ENCODE results near the gene ADAMTS13. TPM values are rescaled to one million over a fixed set of nuclear protein-coding genes. Genes with fewer than 3 reads are reported as not detected.

ADAMTS13 gene
- total RNA-seq, 1 donor from 2014 or later = 2.0 TPM

- no peak for TF ChIP-seq CTCF (IDR thresholded peaks at IDR 0.05; ENCODE audit: insufficient read depth, low read length, poor library complexity, severe bottlenecking)
- Histone ChIP-seq H3K27me3 (ENCODE audit: control insufficient read depth, insufficient read depth, low read length) (no peaks in the 10 kb centered on the region), H3K36me3 (ENCODE audit: control insufficient read depth, insufficient read depth, low read length) (no peaks in the 10 kb centered on the region), H3K4me3 (ENCODE audit: low read depth, low read length) (no peak overlapping the region)
- DNase-seq (ENCODE audit: low read depth) = no peak
Measured at GRCh38 chr9:133377721-133378216, 44.4 kb upstream of the ADAMTS13 start.

DNA sequence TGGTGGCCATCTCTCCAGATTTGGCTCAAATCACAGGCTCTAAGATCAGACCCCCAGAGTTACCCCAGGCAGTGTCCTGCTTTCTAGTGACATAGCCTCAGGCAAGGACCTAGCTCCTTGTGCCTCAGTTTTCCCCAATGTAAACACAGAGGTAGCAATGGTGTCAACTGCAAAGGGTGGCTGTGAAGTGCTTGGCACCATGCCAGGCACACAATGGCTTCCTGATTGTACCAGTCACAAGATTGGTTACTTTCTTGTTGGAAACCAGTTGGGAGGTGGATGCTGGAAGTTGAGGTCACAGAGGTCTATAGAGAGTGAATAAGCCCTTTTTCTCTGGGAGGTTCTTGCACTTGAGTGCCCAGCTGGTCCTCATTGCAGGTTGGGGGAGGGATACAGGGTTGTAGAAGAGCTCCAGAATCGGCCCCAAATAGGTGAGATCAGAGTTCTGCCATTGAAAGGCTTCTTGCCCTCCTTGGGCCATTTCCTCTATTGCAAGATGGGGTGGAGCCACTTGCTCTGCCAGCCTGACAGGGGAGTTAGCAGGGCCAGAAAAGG is 43.7 kb upstream of the ADAMTS13 start:
- H3K4me3 ChIP-seq (ENCODE audit: low read depth, low read length) = no peak overlapping the region
- no peaks in the 10 kb centered on the region for H3K27me3 ChIP-seq (ENCODE audit: control insufficient read depth, insufficient read depth, low read length)
- DNase-seq (ENCODE audit: low read depth) = no peak
- TF ChIP-seq CTCF (IDR thresholded peaks at IDR 0.05; ENCODE audit: insufficient read depth, low read length, poor library complexity, severe bottlenecking) = no peak
- H3K36me3 ChIP-seq (ENCODE audit: control insufficient read depth, insufficient read depth, low read length) = no peaks in the 10 kb centered on the region

DNA sequence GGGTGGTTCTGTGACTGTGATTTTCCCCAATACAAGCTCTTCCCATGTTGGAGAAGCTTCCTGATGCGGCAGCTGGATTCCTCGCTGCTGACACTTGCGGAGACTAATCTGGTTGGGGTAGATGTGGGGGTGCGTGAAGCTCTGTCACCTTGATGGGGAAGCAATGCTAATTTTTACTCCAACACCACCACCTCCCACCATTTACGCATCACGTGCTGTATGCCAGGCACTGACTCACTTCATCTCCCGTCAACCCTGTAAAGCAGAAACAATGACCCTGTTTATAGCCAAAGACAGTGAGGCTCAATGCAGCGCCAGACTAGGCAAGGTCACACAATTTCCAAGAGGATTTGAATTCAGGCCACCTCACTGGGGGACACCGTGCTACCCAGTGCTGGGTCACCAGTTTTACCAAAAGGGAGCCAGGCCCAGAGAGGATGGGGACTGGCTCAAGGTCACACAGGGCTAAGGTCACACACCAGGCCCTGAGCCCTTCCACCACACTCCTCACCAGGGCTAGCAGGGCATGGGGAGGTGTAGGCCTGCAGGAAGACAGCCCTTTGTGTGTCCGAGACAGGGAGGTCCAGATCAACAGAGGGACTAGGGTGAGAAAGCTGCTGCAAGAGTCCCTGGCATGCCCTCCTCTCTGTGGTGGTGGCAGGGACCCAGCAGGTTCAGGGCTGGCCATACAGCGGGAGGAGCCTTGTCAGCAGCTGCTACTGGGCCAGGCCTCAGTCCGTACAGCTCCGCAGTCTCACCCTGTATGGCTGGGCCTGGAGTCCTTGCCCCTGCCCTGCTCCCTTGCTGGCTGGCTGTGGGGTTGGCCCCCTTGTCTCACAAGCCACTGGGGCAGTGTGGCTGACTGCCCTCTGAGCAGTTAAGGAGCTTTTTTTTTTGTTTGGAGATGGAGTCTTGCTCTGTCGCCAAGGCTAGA is 42.7 kb upstream of the ADAMTS13 start:
- Histone ChIP-seq H3K4me3 (ENCODE audit: low read depth, low read length) (no peak overlapping the region), H3K36me3 (ENCODE audit: control insufficient read depth, insufficient read depth, low read length) (no peaks in the 10 kb centered on the region), H3K27me3 (ENCODE audit: control insufficient read depth, insufficient read depth, low read length) (no peaks in the 10 kb centered on the region)
- DNase-seq (ENCODE audit: low read depth) = no peak
- no peak for TF ChIP-seq CTCF (IDR thresholded peaks at IDR 0.05; ENCODE audit: insufficient read depth, low read length, poor library complexity, severe bottlenecking)

GRCh38 chr9:133380734-133381133 is 41.4 kb upstream of the ADAMTS13 start:
- Histone ChIP-seq H3K27me3 (ENCODE audit: control insufficient read depth, insufficient read depth, low read length) (no peaks in the 10 kb centered on the region), H3K36me3 (ENCODE audit: control insufficient read depth, insufficient read depth, low read length) (no peaks in the 10 kb centered on the region), H3K4me3 (ENCODE audit: low read depth, low read length) (no peak overlapping the region)
- DNase-seq (ENCODE audit: low read depth) = no peak
- no peak for TF ChIP-seq CTCF (IDR thresholded peaks at IDR 0.05; ENCODE audit: insufficient read depth, low read length, poor library complexity, severe bottlenecking)

GRCh38 chr9:133382507-133383141 is 39.5 kb upstream of the ADAMTS13 start:
- no peaks in the 10 kb centered on the region for H3K36me3 ChIP-seq (ENCODE audit: control insufficient read depth, insufficient read depth, low read length)
- DNase-seq (ENCODE audit: low read depth) = no peak
- no peak overlapping the region for H3K4me3 ChIP-seq (ENCODE audit: low read depth, low read length)
- TF ChIP-seq CTCF (IDR thresholded peaks at IDR 0.05; ENCODE audit: insufficient read depth, low read length, poor library complexity, severe bottlenecking) = no peak
- H3K27me3 ChIP-seq (ENCODE audit: control insufficient read depth, insufficient read depth, low read length) = no peaks in the 10 kb centered on the region
